G401 (cell line): Measurements from ENCODE around the gene APP. TPM values are rescaled to one million over a fixed set of nuclear protein-coding genes. Genes with fewer than 3 reads are reported as not detected.

Experiments
- DNase-seq: peaks from one replicate; pipeline ENCODE4 v3.0.0-alpha.2; 2015; ENCODE audit warnings: low spot score
- in situ Hi-C: cut with HindIII; loops from 2 replicates; pipeline ENCODE4 v1.10.0; 2016; ENCODE audit warnings: low sequenced_read_pairs, mixed read lengths
- total RNA-seq: library from RNA; depleted of rRNA; stranded (reverse); fragments of >200 nt; shearing (Covaris generic); gene quantifications from 2 replicates; pipeline ENCODE4 v1.2.3, GENCODE V29; 2014

The APP gene
- total RNA-seq, 1 experiment from 2014 or later = 254 TPM

DNA sequence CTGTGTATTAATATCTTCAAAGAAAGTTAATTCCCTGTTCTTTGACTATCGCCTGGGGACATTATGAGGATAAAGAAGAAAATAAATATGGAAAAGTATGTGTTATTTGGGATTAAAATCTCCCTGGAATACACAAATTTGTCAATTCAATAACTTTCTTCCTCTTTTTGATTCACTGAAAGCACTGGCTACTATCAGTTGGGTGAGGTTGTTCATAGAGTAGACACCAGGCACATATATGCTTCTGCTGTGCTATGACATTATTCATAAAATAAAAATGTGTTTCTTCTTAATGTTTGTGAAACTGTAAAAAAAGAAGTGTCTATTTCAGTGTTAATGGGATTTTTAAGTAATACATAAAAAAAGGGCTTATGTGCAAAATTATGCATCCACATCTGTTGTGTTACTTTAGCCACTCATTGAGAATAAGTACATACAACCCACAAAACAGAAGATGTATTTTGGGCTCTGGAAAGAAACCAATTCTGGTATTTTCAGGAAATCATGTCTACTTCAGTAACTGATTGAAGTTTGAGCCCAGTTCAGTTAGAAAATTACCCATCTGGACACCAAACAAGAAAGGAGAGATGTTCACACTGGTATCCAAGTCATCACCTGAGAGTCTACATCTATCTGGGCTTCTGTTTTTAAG, 266.4 kb downstream of the APP start:
- no peak for DNase-seq

GRCh38 chr21:25903607-25904006, 267.0 kb downstream of the APP start:
- no peak for DNase-seq
- in situ Hi-C loops = no loop called here

More for the DNA sequence above, 266.4 kb downstream of the APP start:
- in situ Hi-C loops = no loop called here

GRCh38 chr21:25901330-25901979, 269.1 kb downstream of the APP start:
- no peak for DNase-seq
- in situ Hi-C loops = no loop called here

DNA sequence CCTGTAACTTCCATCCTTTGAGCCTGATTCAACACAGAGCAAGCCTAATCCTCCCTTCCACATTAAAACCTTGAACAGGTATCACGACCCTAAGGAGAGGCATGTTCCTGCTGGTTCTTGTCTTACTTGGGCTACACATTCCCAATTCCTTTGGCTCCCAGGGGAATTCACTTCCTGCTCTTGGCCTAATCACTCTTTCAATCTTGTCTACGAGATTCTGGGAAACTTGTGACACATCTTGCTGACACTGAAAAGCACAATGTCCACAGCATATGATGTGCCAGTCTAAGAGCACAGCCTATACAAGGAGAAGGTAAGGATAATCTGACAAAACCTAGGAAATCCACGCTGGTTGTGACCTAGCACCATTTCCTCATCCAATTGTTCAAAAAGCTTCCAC, 271.9 kb downstream of the APP start:
- in situ Hi-C loops = loop anchor here (25.0 kb wide), 1 partner anchor 264 kb away; the partner anchor contains the start of gene APP
- no peak for DNase-seq

- no peak for DNase-seq
- in situ Hi-C loops = loop anchor here (25.0 kb wide), 1 partner anchor 265 kb away; the partner anchor contains the start of gene APP
These were observed 273.2 kb downstream of the APP start for GRCh38 chr21:25897383-25897782.

GRCh38 chr21:25896501-25897056, 274.0 kb downstream of the APP start:
- in situ Hi-C loops = loop anchor here (25.0 kb wide), 1 partner anchor 266 kb away; the partner anchor contains the start of gene APP
- peak; percentile 17 for DNase-seq

DNA sequence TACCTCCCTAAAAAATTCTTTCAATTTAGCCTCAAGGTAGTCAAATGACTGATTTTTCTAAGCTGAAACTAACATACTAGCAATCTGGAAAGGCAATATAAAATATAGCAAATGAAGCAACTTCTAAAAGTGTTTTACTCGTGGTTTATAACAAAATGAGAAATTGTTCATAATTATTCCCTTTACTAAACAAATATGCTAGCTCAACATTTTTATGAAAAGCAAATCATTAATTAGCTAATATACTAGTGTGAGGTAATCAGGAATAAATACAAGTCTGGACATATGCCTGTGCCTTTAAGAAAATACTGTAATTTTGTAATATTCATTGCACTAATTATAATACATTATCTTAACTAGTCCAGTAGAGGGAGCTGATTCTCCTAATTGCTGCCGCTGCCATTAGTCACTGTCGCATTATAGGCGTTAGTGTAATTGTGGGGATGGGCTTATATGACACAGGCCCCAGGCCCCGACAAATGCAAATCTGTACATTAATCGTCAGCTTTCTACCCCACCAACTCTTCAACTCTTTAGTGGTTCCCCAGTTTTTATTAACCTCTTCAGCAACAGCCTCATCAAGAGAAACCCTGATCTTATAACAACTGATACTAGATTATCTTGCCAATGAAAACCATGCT, 274.9 kb downstream of the APP start:
- in situ Hi-C loops = loop anchor here (25.0 kb wide), 1 partner anchor 267 kb away; the partner anchor contains the start of gene APP

GRCh38 chr21:25893191-25893590, 277.4 kb downstream of the APP start:
- no peak for DNase-seq
- in situ Hi-C loops = loop anchor here (25.0 kb wide), 1 partner anchor 269 kb away; the partner anchor contains the start of gene APP

More for the DNA sequence above, 274.9 kb downstream of the APP start:
- DNase-seq = peak; percentile 77

DNA sequence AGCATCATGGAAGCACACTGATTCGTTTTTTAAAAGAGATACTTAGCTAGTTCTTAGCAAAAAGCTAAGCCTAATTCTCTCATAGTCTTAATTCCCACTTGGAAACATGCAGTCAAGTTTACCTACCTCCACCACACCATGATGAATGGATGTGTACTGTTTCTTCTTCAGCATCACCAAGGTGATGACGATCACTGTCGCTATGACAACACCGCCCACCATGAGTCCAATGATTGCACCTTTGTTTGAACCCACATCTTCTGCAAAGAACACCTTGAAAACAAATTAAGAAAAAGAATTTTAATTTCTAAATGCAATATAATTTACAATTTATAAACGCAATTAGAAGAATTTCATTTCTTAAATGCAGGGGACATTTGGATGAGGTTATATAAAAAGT, 279.0 kb downstream of the APP start:
- no peak for DNase-seq
- in situ Hi-C loops = loop anchor here (25.0 kb wide), 1 partner anchor 271 kb away; the partner anchor contains the start of gene APP

DNA sequence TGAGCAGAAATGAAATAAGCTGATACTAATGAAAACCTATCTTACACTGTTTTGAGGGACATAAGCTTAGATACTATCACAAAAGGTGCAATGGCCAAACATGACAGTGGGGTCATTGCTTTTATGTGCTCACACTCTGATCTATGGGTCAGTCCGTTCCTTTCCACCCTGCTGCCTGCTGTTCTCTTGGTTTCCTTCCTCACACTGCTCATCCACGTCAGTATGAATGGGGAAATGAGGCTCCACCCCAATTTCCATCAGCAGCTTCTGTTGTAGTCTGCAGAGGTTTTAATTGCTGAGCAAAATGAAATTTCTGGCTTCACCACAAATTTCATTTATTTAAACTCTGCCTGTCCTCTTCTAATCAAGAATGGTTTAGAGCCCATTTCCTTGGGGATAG, 280.6 kb downstream of the APP start:
- in situ Hi-C loops = loop anchor here (25.0 kb wide), 1 partner anchor 272 kb away; the partner anchor contains the start of gene APP
- no peak for DNase-seq

GRCh38 chr21:25888711-25889110, 281.9 kb downstream of the APP start:
- in situ Hi-C loops = loop anchor here (25.0 kb wide), 1 partner anchor 274 kb away; the partner anchor contains the start of gene APP
- no peak for DNase-seq

- in situ Hi-C loops = loop anchor here (25.0 kb wide), 1 partner anchor 275 kb away; the partner anchor contains the start of gene APP
- no peak for DNase-seq
These were observed 282.8 kb downstream of the APP start for GRCh38 chr21:25887646-25888306.

- in situ Hi-C loops = loop anchor here (25.0 kb wide), 1 partner anchor 275 kb away; the partner anchor contains the start of gene APP
- no peak for DNase-seq
These were observed 283.4 kb downstream of the APP start for GRCh38 chr21:25887166-25887565.

DNA sequence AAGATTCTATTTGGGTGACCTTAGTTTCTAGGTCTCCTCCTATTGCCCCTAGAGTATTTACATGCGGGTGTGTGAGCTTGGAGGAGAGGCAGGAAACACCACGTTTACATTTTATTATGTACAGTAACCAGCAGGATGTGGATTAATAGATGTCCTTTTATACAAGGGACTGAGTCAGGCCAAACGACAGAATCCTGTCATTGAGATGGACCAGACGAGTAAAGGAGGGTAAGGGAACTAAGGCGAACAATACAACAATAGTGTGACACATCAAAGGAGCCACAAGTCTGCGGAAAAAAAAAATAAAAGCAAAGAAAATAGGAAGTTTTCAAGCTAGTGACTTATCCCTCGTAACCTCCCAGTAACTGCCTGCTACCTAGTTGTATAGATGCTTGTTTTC, 284.7 kb downstream of the APP start:
- in situ Hi-C loops = loop anchor here (25.0 kb wide), 1 partner anchor 276 kb away; the partner anchor contains the start of gene APP
- DNase-seq = no peak

DNA sequence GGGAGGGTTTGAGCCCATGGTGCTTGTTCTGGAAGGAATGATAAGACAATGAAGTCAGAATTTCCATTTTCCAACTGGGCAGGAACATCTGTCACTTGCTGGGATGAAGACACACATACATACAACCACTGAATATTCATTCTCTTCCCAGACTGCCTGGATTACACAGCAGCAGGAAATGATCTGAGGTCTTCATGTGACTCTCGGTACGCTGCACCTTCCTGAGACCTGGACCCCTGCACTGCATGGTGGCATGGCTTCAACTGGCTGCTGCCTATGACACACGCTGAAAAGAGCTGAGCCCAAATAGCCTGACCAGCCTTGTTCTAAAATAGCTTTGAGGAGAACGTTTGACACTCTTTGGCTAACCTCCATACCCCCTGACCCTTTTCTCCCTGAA, 285.2 kb downstream of the APP start:
- no peak for DNase-seq
- in situ Hi-C loops = loop anchor here (25.0 kb wide), 1 partner anchor 277 kb away; the partner anchor contains the start of gene APP

- DNase-seq = no peak
- in situ Hi-C loops = loop anchor here (25.0 kb wide), 1 partner anchor 278 kb away; the partner anchor contains the start of gene APP
These were observed 286.3 kb downstream of the APP start for GRCh38 chr21:25884311-25884710.

DNA sequence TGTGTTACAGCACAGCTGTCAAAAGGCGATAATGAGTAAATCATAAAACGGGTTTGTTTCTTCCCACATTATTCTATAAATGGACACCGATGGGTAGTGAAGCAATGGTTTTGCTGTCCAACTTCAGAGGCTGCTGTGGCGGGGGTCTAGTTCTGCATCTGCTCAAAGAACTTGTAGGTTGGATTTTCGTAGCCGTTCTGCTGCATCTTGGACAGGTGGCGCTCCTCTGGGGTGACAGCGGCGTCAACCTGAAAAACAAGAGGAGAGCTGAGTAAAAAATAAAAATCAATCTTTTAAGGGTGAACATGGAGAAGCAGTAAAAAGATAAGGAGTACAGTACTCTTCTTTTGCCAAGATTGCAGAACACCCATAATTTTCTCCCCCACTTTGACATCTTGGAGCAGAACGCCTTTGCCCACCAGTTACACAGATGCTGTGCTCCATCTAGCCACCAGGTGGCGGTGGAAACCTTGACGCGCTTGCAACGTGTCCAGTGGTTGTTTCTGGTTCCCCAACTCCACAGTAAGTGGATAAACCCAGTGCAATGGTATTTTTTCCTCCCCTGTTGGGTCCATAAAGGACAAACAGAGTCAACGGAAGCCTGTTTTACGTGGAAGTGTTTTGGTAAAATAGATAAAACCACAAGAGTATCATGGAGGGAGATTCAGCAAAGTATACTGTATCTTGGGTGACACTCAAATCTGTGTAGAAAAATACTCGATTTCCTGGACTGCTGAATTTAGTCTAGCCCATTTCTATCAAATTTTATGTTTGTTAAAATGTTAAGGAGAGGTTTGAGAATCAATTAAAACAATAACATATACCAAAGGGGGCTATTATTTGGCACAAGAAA, 288.8 kb downstream of the APP start:
- DNase-seq = peak; percentile 74
- in situ Hi-C loops = loop anchor here (25.0 kb wide), 1 partner anchor 281 kb away; the partner anchor contains the start of gene APP

DNA sequence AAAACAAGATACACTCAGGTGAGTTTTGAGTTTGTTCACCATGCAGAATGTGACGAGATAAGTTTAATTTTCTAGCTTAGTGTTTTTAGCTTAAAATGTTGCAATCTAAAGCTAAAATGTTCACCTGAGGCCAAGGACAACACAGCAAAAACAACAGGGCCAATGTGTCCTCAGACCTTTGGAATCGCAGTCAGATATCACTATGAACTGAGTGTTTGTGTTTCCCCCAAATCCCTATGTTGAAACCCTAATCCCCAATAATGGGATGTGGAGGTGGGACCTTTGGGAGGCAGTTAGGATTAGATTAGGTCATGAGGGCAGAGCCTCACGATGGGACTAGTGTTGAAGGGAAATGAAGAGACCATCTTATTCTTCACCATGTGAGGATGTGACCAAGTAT, 291.4 kb downstream of the APP start:
- in situ Hi-C loops = loop anchor here (25.0 kb wide), 1 partner anchor 283 kb away; the partner anchor contains the start of gene APP
- no peak for DNase-seq
